Right forelimb (tissue), 1 donor: ENCODE measurements around the gene TECR.
"Not testable (repeated sequence)": the region's sequence is repeated elsewhere in the genome, so short reads cannot be mapped to it uniquely, and the experiment has no call there.

Experiments used
- DNase-seq: peaks from one replicate; pipeline ENCODE4 v3.0.0-alpha.2; 2018

Gene TECR, protein sequence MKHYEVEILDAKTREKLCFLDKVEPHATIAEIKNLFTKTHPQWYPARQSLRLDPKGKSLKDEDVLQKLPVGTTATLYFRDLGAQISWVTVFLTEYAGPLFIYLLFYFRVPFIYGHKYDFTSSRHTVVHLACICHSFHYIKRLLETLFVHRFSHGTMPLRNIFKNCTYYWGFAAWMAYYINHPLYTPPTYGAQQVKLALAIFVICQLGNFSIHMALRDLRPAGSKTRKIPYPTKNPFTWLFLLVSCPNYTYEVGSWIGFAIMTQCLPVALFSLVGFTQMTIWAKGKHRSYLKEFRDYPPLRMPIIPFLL

DNA sequence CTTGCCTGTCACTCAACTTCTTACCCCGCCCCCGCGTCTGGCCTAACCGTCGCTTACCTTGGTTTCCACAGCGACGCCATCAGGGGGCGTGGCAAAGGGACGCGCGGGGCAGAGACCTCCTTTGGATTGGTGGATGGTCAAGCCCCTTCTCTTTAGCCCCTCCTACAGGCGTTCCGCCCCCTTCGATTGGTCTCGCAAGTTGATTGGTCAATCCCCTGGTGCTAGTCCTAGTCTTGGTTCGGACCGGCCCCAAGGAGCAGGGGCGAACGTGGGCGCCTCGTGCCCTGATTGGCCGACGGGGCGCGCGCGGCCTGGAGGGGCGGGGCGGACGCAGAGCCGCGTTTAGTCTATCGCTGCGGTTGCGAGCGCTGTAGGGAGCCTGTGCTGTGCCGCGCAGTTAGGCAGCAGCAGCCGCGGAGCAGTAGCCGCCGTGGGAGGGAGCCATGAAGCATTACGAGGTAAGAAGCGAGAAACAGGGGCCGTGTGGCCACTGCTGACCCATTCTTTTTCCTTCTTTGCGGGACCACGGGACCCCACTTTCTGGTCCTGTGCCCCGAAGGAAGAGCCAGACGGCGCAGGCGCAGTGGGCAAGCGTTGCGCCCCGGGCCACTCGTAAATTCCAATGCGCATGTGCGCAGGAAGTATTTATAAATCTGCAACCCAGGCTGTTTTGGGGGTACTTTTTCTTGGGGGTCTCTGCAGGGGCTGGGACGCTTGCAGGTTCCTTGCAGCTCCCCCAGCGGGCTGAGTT, at the start of gene TECR:
Gene TECR, plus strand, starts transcription at position 341 of the 751 bp plus-strand sequence. Its CDS starts 103 bp downstream, at position 444.
- DNase-seq: peak; percentile 99

DNA sequence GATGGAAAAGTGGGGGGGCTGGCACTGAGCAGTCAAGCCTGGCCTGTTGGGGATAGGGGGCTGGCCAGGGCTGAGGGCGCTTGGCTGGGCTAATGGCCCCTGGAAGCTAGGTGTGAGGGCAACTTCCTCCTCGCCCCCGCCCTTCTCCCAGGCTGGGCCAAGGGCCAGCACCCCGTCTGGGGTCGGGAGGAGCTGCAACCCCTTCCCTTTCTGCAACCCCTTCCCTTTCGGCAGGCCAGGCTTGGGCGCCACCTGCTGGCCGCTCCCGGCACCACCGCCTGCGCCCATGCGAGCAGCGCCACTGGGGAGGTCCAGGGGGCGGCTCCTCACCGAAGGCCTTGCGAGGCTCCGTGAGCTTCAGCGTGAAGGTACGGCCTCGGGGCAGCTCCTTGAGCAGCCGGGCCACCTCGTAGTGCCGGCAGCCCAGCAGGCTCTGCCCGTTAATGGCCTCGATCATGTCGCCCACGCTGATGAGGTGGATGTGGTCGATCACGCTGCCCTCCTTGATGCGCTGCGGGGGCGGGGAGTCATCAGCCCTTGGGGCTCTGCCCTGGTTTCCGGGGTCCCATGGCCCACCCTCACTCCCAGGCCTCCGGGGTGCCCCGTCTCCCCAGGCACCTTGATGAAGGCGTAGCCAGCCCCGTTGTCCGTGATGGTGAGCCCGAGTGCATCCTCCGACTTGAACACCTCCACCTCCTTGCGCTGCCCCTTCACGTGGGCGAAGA, 49.3 kb upstream of the TECR start:
- no peak for DNase-seq

DNA sequence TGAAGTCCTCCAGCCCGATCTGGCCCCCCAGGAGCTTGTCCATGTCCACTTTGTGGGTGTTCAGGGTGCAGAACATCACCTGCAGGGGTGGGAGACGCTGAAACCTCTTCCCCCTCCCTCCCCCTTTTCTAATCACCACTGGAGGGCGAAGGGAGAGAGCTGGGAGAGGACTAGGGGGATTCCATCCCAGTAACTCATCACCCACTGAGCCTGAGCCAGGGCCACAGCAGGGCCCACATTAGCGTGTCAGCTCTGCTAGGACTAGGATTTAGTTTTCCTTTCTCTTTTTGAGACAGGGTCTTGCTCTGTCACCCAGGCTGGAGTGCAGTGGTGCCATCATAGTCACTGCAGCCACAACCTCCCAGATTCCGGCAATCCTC, 48.7 kb upstream of the TECR start:
- DNase-seq: no peak

DNA sequence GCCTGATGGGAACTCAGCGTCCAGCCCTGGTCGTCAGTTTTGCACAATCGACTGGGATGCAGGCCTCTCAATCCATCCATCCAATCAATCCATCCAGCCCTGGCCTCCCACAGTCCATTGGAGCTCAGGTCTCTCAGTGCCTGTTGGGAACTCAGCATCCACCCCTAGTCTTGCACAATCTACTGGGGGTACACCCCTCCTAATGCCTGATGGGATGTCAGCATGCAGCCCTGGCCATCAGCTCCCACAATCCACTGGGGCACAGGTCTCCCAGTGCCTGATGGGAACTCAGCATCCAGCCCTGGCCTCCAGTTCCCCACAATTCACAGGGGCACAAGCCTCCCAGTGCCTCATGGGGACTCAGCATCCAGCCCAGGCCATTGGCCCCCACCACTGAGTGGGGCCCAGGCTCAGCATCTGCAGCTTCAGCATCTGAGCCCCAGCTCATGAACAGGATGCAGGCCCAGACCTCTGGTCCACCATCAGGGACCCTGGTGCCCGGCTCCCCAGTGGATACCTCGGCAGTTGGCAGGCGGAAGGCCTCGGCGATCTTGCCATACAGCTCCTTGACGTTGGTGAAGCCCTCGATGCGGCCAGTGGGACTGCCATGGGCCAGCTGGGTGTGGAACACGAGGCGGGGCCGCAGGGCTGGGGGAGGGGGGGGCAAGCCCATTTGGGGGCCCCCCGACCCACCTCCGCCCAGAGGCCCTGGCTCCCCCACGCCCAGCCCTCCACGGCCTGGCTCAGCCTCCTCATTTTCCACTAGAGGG, 47.0 kb upstream of the TECR start:
- no peak for DNase-seq

DNA sequence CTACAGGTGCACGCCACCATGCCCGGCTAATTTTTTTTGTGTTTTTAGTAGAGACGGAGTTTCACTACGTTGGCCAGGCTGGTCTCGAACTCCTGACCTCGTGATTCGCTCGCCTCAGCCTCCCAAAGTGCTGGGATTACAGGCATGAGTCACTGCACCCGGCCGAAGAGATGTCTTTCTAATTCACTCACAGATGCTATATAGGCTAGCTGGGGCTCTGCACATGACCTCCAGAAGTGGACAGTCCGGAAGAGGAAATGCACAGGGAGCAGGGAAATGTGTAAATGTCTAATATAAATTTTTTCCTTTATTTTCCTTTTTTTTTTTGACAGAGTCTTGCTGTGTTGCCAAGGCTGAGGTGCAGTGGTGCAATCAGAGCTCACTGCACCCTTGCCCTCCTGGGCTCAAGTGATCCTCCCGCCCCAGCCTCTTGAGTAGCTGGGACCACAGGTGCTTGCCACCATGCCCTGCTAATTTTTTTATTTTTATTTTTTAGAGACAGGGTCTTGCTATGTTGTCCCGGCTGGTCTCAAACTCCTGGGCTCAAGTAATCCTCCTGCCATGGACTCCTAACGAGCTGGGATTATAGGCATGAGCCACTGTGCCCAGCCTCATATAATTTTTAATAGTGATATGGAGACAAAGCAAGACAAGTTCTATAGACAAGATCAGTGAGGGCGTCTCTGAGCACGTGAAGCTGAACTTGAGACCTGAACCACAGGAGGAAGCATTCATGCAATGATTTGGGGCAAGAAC, 41.8 kb upstream of the TECR start:
- no peak for DNase-seq

DNA sequence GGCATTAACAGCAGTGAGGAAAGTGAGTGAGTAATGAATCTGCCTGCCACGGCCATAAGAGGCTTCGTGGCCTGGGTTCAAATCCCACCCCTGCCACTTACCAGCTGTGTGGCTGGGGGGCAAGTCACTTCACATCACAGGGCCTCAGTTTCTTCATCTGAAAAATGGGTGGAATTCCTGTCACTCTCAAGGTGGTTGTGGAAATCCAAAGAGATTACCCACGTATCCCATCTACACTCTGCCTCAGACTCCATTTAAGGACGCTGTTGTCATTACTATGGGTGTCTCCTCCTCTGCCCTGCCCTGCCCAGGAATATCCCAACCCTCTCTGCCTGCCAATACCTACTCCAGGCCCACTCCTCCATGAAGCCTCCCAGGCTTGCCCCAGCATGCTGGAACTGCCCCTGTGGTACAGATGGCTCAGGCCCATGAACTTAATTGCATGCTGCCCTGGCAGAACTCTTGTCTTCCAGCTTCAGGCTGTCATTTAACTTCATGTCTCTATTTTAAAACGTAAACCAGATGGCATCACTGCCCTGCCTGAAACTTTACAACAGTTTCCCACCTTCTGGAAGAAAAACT, 36.5 kb upstream of the TECR start:
- no peak for DNase-seq

DNA sequence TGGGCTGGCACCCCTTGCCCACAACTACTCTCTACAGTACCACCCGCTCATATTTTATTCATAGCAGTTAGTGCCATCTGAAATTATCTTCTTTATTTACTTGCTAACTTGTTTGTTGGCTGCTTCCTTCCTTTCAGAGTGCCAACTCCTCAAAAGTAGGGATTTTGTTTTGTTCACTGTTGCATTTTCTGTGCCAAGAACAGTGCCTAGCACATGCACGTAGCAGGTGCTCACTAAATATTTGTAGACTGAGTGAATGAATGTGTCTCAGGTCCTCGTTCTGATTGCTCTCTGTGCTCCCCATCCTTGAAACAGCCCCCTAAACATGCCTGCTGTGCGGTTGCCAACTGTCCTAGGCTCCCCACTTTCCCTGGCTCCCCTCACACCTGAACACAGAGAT, 35.0 kb upstream of the TECR start:
- DNase-seq: no peak

DNA sequence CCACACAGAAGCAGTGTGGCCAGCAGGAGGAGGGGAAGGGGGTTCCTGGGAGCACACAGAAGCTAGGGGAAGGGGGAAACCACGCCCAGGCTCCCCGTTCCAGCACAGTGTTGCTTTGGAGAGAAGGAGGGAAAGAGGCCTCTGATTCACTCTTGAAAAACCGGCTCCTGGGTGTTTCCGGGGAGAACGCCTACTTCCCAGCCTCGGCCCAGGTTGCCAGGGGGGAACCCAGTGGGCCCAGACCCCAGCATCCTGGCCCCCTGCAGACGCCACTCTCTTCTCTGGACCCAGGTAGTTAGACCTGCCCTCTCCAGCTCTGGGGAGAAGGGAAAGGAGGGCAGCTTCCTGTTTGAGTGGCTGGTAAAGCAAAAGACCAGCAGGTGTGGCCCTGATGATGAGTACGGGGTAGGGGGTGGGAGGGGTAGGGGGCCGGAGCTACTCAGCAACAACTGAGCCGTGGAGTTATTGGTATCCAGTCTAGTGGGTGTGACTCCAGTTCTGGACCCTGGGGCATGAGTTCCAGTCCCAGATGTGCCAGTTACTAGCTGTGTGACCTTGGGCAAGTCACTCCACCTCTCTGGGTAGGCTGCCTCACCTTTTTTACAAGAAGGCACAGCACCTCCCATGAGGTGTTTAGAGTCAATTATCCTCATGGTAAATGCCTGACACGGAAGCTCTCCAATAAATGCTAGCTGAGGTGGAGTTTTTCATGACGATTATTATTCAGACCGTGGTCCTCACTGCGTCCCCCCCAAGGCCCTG, 34.3 kb upstream of the TECR start:
- no peak for DNase-seq

DNA sequence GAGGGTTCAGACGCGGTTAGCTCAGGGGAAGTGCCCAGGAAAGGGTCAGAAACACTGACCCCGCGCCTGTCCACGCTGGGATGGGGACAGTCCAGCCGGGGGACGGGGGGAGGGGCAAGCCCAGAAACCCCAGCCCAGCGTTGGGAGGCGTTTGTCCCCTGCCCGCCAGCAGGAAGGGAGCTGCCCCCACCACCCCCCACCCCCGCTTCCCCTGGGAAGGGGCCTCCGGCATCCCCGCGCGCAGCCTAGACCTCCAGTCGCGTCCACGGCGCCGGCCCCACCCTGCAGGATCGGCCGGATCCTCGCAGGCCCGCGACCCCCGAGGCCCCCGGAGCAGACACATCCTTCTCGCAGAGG, 33.7 kb upstream of the TECR start:
- DNase-seq: no peak

DNA sequence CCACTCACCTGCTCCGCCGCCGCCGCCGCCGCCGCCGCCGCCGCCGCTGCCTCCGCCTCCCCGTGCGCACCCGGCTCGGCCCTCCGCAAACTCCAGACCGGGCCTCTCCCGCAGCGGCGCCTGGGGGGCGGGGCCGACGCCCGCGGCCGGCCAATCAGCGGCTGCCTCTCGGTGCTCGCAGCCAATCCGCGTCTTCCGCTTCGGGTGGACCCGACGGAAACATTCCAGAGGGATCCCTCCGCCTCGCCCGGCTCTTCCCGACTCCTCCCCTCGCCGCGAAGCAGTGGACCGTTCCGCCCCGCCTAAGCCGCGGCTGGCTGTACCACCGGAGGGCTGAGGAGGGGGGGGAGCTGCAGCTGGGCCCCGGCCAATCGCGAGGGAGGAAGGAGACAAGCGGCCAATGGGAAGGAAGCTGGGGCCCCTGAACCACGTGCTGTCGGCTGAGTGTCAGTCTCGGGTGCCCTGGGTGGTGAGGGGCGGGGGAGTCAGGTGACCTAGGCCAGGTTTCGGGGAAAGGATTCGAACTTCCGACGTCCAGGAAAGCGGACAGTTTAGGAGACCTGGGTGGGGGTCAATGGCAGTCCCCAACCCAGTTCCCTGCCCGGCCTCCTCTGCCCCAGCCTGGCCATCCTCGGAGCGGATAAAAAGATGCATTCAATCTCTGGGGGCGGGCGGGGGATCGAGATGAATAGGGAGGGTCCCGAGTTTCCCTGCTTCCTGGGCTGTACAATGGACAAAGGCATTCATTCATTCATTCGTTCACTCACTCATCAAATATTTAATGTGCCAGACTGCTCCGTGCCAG, 33.2 kb upstream of the TECR start, which contains the start of gene GIPC1:
Gene GIPC1, minus strand, starts transcription at position 99 of the 805 bp plus-strand sequence. CDS start 13,151 bp downstream, outside the sequence.
- DNase-seq: peak; percentile 97

DNA sequence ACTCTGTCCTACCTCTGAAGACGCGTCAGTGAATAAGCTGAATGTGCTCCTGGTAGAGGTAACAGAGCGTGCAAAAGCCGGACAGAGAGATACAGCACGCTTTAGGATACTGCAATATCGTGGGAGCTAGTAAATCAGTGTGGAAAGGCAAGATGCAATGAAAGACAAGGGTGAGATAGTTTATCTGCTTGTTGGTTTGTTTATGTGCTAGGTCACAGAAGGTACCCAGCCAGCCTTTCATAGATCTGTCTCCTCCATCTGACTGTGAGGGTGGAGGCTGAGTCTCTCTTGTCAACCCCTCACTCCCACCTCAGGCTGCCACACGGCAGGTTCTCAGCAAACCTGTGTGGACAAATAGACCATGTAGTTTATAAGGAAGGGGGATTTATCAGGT, 32.6 kb upstream of the TECR start:
- no peak for DNase-seq

DNA sequence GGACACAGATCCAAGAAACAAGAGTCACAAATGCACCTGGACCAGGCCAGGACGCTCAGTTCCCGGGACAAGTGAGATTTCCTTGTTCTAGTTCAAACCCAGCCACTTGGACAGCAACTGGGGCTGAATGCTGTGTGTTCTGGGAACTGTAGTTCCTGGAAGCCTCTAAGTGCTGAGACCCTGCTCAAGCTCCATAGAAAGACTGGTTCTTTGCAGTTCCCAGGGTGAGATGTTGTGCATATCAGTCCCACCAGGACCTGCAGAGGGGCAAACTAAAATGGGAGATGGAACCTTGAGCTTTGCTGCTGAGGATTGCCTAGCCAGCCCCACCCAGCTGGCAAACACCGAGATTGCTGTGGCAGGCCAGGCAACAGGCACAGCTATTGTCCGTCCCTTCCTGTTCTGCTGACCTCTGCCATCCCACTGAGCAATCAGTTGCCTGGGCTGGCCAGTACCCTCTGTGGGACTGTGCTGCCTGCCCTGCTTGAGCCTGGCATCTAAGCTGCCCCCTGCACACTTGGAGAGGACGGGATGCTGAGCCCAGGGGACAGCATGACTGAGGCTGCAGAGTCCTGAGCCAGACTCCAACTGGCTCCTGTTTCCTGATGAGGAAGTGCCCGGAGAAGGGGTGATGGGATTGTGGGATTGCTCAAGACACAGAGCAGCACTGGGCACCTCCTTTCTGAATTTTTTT, 32.0 kb upstream of the TECR start:
- DNase-seq: no peak

DNA sequence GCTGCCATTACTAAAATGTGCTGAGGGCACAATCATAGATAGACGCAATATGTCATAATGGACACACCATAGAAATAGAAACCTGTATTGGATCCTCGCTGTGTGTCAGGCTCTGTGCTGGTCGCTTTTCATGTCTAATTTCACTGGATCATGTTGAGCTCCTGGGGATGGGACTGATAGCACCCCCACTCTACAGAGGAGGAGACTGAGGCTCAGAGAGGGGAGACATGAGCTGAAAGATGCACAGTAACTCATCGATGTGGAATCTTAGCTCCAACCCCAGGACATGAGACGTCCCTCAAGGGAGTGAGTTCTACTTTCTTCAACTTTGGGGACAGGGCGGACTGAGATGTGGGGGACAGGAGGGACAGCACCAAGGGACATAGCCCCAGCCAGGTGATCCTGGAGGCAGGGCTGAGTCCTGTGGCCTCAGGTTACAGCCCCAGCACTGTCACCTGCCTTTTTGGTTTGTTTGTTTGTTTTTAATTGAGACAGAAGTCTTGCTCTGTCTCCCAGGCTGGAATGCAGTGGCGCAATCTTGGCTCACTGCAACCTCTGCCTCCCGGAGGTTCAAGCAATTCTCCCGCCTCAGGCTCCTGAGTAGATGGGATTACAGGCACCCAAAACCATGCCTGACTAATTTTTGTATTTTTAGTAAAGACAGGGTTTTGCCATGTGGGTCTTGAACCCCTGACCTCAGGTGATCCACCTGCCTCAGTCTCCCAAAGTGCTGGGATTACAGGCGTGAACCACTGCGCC, 26.9 kb upstream of the TECR start:
- no peak for DNase-seq

DNA sequence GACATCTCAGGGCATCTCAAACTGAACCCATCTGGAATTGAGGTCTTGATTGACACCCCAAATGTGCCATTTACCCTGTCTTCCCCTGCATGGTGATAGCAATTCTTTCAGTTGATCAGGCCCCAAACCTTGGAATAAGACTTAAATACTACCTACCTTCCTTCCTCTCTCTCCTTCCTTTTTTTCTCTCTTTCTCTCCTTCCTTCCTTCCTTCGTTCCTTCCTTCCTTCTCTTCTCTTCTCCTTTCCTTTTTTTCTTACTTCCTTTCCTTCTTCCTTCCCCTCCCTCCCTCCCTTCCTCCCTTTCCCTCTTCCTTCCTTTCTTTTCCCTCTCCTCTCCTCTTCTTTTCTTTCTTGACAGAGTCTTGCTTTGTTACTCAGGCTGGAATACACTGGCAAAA, 26.1 kb upstream of the TECR start:
- DNase-seq: no peak

DNA sequence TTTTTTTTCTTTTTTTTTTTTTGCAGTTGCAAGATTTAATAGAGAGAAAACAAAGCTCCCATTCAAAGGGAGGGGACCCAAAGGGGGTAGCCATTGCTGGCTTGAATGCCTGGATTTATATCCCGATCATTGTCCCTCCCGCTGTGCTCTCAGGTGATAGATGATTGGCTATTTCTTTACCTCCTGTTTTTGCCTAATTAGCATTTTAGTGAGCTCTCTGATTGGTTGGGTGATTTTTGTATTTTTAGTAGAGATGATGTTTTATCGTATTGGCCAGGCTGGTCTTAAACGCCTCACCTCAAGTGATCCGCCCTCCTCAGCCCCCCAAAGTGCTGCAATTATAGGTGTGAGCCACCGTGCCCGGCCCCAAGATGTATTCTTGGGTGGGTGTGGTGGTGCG, 24.8 kb upstream of the TECR start:
- DNase-seq: not testable (repeated sequence)

DNA sequence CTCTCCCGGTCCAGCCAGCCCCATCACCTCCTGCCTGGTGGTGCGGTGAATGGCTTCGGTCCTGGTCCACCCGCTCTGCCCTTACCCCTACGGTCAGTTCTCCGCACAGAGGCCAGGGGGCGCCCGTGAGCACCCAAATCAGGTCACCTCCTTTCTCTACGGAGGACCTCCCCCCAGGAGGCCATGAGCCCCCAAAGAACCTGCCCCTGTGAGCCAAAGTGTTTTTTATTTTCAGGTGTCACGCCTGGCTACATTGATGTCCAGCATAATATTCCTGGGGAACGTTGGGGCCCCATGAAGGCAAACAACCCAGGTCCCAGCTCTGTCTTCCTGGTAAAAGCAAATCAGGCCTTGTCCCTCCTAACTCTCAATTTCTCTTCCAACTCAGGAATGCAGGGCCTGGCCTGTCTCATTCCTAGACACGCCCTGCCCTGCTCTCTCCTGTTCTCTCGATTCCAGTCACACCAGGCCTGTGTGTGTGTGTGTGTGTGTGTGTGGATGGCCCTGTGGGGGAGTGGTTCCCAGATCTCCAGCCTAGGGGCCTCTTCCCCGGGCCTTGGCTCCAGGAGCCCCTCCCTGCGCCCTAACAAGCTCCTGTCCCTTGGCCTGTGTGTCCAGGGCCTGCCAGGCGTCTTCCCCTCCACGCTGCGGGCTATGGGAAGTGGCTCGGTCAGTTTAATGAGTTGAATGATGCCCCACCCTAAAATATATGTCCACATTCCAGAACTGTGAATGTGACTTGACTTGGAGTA, 23.7 kb upstream of the TECR start:
- DNase-seq: no peak

DNA sequence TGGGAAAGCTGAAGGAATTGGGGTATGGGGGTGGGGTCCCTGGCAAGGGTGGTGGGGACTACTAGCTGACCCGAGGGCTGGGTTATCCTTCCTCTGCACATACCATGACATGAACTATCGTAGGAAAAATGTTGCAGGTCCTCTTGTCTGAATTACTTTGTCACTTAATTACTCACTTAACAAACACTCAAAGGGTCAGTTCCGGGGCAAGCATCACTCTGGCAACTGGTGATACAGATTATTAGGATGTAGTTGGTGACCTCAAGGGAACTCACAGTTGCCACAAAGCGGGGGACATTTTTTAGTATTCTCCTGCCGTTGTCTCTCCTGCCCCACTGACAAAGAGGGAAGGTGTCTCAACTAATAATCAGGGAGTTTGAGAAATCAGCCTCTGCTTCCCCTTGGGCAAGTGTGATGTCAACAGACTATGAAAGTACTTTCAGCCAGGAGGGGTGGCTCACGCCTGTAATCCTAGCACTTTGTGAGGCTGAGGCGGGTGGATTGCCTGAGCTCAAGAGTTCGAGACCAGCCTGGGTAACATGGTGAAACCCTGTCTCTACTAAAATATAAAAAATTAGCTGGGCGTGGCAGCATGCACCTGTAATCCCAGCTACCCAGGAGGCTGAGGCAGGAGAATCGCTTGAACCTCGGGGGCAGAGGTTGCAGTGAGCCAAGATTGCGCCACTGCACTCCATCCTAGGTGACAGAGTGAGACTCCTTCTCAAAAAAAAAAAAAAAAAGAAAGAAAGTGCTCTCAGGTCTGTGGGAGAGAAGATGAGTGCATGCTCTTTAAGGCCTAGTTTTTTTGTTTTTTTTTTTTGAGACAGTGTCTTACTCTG, 21.5 kb upstream of the TECR start:
- no peak for DNase-seq
